Transverse colon (tissue), 4 donors: Measurements from ENCODE around the gene MPP2. TPM values are rescaled to one million over a fixed set of nuclear protein-coding genes. Genes with fewer than 3 reads are reported as not detected.

Experiments
- DNase-seq: peaks from one replicate; pipeline ENCODE4 v3.0.0-alpha.2; 2019
- H3K27ac ChIP-seq, 4 donors: fragments of 200-600 bp; sonication (generic); 2 replicates each; pipeline ENCODE4 v1.5.1; 2016 to 2018; ENCODE audit warnings: inconsistent platforms in 4 of 4
- H3K27me3 ChIP-seq: fragments of 200-600 bp; sonication (generic); 2 replicates; pipeline ENCODE4 v1.5.1; 2017; ENCODE audit warnings: inconsistent platforms
- H3K36me3 ChIP-seq, 4 donors: fragments of 200-600 bp; sonication (generic); 2 replicates each; pipeline ENCODE4 v1.5.1; 2017 to 2019; ENCODE audit warnings: inconsistent platforms in 4 of 4
- H3K4me1 ChIP-seq, 4 donors: fragments of 200-600 bp; sonication (generic); 2 replicates each; pipeline ENCODE4 v1.5.1; 2017 to 2020; ENCODE audit warnings: inconsistent platforms in 4 of 4
- H3K4me3 ChIP-seq, 4 donors: fragments of 200-600 bp; sonication (generic); 1 replicate in 1 of 4; 2 replicates in 3 of 4; pipeline versions ENCODE4 v1.5.1 to v1.6.1; 2017 to 2019; ENCODE audit warnings: inconsistent platforms in 4 of 4
- H3K9me3 ChIP-seq, 2 donors: fragments of 200-600 bp; sonication (generic); 2 replicates each; pipeline ENCODE4 v1.5.1; 2017 to 2019; ENCODE audit warnings: inconsistent platforms in 2 of 2
- EP300 ChIP-seq: sonication (generic); formaldehyde crosslinking; IDR thresholded peaks from one replicate; pipeline ENCODE4 v1.6.1; 2017; ENCODE audit warnings: antibody characterized with exemption, low read depth
- POLR2A ChIP-seq: fragments of 450-650 bp; IDR thresholded peaks from one replicate; pipeline ENCODE4 v1.6.1; 2016; ENCODE audit warnings: antibody characterized with exemption, mild to moderate bottlenecking, moderate library complexity
- POLR2AphosphoS5 ChIP-seq, 3 donors: sonication (generic); formaldehyde crosslinking; IDR thresholded peaks; one replicate each; pipeline ENCODE4 v1.6.1; 2016; ENCODE audit warnings: antibody characterized with exemption in 3 of 3
- WGBS, 2 donors: methylation state at CpG; one replicate each; pipeline ENCODE4 v1.1.5; 2018; ENCODE audit warnings: low coverage in 1 of 2; 5-methylcytosine and 5-hydroxymethylcytosine counted together
- in situ Hi-C, 4 donors: fragments of 200-750 bp; cut with MboI; loops; one replicate each; pipeline versions ENCODE4 v1.15.0 to v1.15.1; 2017; ENCODE audit warnings: low sequenced_read_pairs in 3 of 4, low pct_ligation_motif_present in 1 of 4, low pct_unique_long_range_greater_than_20kb in 1 of 4
- intact Hi-C: fragments of 100-400 bp; cut with DNase I; formaldehyde crosslinking; loops from one replicate; pipeline ENCODE4 v1.15.1; 2023; ENCODE audit warnings: low total_unique reads
- total RNA-seq, 4 donors: library from RNA; depleted of rRNA; stranded (reverse); fragments of >200 nt; gene quantifications; one replicate each; pipeline ENCODE4 v1.1.0, GENCODE V29; 2016
- TF ChIP-seq, protein P1 (sequence below), 5 experiments: fragments of 200-600 bp in 3 of 5; fragments of 450-650 bp in 2 of 5; sonication (generic) in 3 of 5; IDR thresholded peaks; 1 replicate in 2 of 5; 2 replicates in 3 of 5; pipeline ENCODE4 v1.5.1; 2016 to 2017; ENCODE audit warnings: antibody characterized with exemption in 5 of 5, inconsistent platforms in 3 of 5, mild to moderate bottlenecking in 2 of 5, moderate library complexity in 1 of 5

MPP2 gene
- total RNA-seq, 4 donors from 2014 or later, result 3.4 to 4.9 (median 4.2) TPM

DNA sequence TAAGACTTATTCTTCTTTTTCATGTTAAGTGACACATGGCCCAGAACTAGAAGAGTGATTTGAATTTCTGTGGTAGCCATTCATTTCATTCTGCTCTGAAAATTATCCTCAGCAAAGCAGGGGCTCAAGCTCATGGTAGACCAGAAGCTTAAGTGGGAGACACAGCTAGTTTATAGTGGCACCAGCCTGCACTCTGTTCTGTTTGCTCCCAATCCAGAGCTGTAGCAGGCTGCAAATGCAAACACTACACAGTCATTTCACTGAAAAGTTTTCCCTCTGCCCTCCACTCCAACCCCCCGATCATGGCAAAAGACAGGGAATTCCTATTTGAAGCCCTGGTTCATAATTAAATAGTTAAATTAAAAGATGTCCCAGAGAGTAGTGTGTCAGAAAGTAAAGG, 17.1 kb downstream of the MPP2 start:
- H3K4me1 ChIP-seq, result no peaks in the 10 kb centered on the region
- H3K27me3 ChIP-seq, result peaks cover 6% of the 10 kb centered on the region
- TF ChIP-seq POLR2AphosphoS5 (IDR thresholded peaks at IDR 0.05) (no peak), POLR2A (no peak), EP300 (no peak)
- TF ChIP-seq, protein P1, sequence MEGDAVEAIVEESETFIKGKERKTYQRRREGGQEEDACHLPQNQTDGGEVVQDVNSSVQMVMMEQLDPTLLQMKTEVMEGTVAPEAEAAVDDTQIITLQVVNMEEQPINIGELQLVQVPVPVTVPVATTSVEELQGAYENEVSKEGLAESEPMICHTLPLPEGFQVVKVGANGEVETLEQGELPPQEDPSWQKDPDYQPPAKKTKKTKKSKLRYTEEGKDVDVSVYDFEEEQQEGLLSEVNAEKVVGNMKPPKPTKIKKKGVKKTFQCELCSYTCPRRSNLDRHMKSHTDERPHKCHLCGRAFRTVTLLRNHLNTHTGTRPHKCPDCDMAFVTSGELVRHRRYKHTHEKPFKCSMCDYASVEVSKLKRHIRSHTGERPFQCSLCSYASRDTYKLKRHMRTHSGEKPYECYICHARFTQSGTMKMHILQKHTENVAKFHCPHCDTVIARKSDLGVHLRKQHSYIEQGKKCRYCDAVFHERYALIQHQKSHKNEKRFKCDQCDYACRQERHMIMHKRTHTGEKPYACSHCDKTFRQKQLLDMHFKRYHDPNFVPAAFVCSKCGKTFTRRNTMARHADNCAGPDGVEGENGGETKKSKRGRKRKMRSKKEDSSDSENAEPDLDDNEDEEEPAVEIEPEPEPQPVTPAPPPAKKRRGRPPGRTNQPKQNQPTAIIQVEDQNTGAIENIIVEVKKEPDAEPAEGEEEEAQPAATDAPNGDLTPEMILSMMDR (IDR thresholded peaks at IDR 0.05), result no peak
- H3K27ac ChIP-seq, result no peak overlapping the region
- H3K36me3 ChIP-seq, result no peaks in the 10 kb centered on the region
- DNase-seq, result no peak
- H3K9me3 ChIP-seq, result no peaks in the 10 kb centered on the region
- in situ Hi-C loops (loop anchor here in 1 of 4 donors (25.0 kb wide), 1 partner anchor 97 kb away; no protein-coding TSS in a partner anchor), intact Hi-C loops (no loop called here)
- WGBS, 2 donors, result 90 to 100% methylated on average over 1 of the region's 1 CpG
- no peak overlapping the region for H3K4me3 ChIP-seq

DNA sequence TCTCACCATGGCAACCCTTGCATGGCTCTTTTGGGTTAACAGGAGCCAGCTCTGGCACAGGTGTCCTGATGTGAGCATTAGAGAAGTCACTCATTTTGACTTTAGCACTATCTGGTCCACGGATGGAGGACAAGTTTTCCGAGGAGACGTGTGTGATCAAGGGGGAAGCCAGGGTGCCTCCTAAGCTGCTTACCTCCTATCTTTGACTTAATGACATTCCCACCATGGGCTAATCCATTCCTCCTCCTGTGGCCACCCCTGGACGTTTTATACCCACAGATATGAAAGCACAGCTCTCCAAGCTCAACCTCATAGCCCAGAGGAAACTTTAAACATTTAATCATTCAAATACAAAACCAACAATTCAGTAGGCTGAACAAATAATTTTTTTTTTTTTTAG, 18.8 kb downstream of the MPP2 start:
- Histone ChIP-seq H3K9me3 (no peaks in the 10 kb centered on the region), H3K27me3 (peaks cover 6% of the 10 kb centered on the region), H3K4me1 (no peaks in the 10 kb centered on the region), H3K27ac (no peak overlapping the region), H3K36me3 (no peaks in the 10 kb centered on the region), H3K4me3 (no peak overlapping the region)
- intact Hi-C loops, result no loop called here
- 40 to 78% methylated on average over 1 to 4 of the region's 4 CpGs for WGBS, 2 donors
- TF ChIP-seq EP300, result no peak
- TF ChIP-seq POLR2AphosphoS5 (IDR thresholded peaks at IDR 0.05), result no peak
- TF ChIP-seq POLR2A, result no peak
- TF ChIP-seq, protein P1 (IDR thresholded peaks at IDR 0.05), result no peak
- in situ Hi-C loops, result loop anchor here in 1 of 4 donors (25.0 kb wide), 1 partner anchor 99 kb away; no protein-coding TSS in a partner anchor
- DNase-seq, result no peak

DNA sequence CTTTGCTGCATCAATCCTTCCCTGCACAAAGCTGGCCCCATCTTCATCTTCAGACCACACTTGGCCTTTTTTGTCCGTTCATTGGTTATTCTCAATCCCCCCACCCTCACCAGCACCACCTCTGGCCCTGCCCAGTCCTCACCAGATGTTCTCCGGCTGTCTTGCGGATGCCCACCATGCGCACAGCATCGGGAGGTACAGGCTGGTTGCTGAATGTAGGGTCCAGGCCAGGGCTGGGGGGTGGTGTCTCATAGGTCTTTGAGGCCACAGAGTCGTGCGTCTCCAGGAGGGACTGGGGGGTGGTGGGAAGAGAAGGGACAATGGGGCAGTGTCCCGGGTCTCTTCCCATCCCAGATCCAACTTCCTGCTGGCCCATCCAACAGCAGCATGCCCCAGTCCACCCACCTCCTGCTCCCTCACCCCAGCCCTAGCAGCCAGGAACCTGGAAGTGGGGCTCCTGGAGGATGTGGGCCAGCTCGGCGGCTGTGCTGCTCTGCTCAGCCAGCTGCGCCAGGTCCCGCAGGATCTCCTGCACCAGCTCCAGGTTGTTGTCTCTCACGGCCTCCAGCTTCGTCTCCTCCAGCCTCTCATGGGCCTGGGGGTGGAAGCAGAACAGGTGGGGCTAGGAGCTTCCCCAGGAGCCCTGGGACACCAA, 24.4 kb downstream of the MPP2 start:
- WGBS, 2 donors, result 86% methylated on average over 12 of the region's 14 CpGs; no CpG with 5 or more reads in 1 of the 2 donors
- Histone ChIP-seq H3K36me3 (no peaks in the 10 kb centered on the region), H3K27me3 (peaks cover 6% of the 10 kb centered on the region), H3K27ac (no peak overlapping the region), H3K4me3 (no peak overlapping the region), H3K4me1 (peaks cover 4 to 7% (median 6%) of the 10 kb centered on the region in 4 donors), H3K9me3 (no peaks in the 10 kb centered on the region)
- TF ChIP-seq, protein P1 (IDR thresholded peaks at IDR 0.05), result no peak
- TF ChIP-seq EP300 (no peak), POLR2AphosphoS5 (IDR thresholded peaks at IDR 0.05) (no peak), POLR2A (no peak)
- intact Hi-C loops (no loop called here), in situ Hi-C loops (loop anchor here in 1 of 4 donors (25.0 kb wide), 1 partner anchor 104 kb away; no protein-coding TSS in a partner anchor)
- DNase-seq, result no peak

DNA sequence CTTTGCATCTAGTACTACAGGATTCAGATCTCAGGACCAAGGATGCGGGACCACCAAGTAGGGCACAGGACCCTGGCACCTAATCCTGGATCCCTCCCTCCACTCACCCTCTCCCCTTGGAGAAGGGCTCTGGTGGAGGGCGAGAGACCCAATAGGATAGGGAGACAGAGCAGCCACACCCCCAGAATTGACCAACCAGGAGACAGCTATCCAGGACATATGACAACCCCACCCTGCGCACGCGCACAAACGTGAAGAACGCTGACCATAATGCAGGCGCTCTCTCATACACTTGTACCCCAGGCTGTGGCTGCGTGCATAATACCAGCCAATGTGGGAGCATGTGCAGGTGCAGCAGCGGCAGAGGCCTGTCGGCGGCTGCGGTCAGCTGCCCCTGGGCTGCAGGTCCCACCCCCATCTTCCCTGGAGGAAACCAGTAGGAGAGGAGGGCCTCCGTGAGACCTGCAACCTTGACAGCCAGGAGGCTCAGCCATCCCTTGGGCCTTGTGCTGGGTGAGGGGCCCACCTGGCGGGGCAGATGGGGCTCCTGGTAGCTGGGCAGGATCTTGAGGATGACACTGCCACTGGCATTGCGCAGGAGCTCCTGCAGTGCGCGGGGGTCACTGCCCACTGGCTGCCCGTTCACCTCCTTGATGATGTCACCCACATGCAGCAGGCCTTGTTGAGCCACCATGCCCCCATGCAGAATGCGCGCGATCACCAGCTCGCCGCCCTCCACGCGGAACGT, 25.4 kb downstream of the MPP2 start:
- DNase-seq, result no peak
- Histone ChIP-seq H3K27ac (no peak overlapping the region), H3K9me3 (no peaks in the 10 kb centered on the region), H3K4me3 (no peak overlapping the region), H3K27me3 (peaks cover 6% of the 10 kb centered on the region), H3K4me1 (peaks cover 4 to 7% (median 6%) of the 10 kb centered on the region in 4 donors), H3K36me3 (no peaks in the 10 kb centered on the region)
- TF ChIP-seq, protein P1 (IDR thresholded peaks at IDR 0.05), result no peak
- TF ChIP-seq POLR2A (no peak), POLR2AphosphoS5 (IDR thresholded peaks at IDR 0.05) (no peak), EP300 (no peak)
- 88 to 90% methylated on average over 2 to 23 of the region's 27 CpGs for WGBS, 2 donors
- in situ Hi-C loops (loop anchor here in 1 of 4 donors (25.0 kb wide), 1 partner anchor 105 kb away; no protein-coding TSS in a partner anchor), intact Hi-C loops (no loop called here)
